KG1 (cell line): Measurements from ENCODE around the gene LRRC49.

Source experiments
- DNase-seq: peaks from one replicate; lab custom pipeline; 2025; lab: John Stamatoyannopoulos, UW

The LRRC49 gene

DNA sequence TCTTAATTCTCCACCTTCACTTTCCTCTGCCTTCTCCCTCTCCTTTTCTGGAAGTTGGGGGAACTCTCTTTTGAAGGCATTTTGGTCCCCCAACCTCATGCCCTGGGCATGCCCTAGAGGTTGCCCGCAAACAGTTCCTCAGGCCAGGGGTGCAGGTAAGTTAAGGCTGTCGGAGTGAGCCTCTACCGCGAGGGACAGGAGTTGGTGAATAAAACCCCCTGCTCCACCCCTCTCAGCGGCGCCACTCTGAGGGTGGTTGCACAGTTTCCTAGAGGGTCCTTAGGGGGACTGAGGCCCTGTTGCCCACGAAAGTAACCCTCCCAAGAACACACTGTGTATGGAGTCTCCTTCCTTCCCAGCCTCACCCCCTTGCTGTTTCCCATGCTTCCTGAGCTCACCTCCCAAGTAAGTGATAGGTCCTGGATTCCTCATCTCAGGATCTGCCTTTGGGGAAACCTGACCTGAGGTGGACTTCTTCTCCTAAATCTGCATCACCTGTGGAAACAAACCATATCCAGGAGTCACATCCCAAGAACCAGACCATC is 199.5 kb downstream of the LRRC49 start:
- DNase-seq, result no peak

DNA sequence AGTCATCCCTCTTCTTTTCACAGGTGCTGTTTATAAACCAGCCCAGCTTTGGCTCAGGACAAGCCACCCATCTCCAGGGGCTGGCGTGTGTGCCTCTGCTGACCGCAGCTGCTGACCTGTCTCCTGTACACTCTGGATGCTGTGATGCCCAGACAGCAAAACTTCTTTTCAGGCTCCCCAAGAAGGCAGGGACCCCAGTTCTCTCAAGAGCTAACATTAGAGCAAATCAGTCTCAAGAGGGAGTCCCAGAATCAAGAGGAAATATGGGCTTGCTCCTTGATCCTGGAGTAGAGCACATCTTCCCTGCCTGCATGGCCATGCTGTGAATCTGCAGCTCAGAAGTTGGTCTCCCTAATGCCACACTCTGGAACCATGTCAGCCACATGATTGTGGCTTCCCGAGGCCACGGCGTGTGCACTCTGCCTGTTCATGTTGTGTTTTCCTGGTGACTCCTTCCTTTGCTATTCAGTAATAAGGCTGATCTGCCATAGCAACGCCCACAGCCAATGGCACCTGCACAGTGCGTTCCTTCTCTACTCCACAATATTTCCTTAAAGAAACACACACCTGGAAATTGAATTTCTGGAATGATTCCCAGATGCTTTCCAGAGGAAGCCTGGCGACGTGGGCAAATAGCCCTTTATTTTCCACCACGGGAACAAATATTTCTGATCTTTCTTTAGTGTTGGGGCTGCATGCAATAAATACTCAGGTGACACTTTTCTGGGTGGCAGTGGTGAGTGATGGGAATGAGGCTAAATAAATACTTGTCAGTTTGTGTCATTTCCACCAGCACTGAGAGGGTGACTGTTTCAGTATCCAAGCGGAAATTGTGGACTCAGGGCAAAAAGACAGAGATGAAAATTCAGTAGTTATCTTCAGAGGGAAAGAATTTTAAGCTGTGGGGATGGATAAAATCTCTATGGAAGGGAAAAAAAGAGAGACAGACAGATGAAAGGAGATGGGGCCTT is 200.7 kb downstream of the LRRC49 start:
- DNase-seq, result no peak

DNA sequence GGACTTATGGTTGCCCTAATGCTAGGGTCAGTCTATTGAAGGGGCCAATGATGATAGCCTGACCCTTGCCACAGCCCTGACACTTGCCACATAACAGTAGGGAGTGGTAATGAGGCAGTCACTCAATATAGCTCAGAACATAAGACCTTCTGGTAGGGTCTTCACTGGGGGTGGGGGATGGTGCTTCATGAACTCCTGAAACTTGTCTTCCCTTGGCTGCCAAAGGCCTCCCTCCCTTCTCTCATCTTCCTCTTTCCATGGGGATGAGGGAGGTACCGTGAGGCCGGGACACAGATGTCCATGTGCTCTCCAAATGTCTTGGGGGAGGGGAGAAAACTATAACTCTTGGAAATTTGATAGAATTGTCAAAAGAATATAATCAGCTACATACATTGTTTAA is 201.5 kb downstream of the LRRC49 start:
- no peak for DNase-seq

DNA sequence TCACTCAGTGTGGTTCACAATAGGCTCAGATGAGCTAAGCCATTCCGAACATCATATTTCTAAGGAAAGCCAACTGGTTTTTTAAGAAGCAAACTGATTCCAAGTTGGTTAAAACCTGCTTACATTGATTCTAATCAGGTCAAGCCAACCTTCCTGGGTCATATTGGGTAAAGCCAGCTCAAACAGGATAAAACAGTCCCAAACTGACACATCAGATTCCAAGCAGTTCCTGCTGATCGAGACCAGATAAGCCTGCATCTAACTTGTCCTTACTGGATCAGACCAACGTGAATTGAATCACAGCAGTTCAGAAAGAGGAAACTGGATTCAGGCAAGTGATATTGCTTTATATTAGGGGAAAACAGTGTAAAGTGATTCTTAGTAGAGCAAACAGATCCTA is 204.1 kb downstream of the LRRC49 start:
- no peak for DNase-seq

DNA sequence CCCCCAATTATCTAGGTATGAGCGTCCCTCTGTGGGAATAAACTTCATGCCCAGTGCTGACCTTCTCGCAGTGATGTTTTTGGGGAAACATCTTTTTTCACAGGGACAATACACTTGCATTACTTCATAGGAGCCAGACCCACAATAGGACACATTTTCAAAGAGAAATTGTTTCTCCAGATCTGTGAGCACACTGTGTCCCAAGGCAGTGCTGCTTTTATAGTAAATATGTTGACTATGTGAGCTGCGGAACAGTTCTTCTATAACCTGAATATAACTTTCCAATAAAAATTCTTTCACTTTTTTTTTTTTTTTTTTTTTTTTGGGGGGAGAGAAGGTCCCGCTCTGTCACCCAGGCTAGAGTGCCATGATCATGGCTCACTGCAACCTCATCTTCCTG is 205.3 kb downstream of the LRRC49 start:
- DNase-seq, result no peak

DNA sequence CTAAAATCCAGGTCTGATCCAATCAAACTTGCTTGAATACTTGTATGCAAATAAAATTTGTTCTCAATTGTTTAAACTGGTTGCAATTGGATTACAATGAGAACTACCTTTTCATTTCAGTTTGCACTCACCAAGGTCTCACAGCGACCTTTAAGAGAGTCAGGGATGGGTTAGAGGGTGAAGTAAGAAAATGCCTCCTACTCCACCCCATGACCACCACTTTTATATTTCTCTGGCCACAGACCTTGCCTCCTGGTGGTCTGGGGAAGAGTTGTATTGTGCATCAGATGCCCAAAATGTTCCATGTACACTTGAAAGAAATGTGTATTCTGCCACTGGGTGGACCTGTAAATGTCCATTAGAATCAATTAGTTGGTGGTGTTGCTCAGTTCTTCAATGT is 206.3 kb downstream of the LRRC49 start:
- no peak for DNase-seq
